ENCODE data around the gene FBXW7.

FBXW7 gene

DNA sequence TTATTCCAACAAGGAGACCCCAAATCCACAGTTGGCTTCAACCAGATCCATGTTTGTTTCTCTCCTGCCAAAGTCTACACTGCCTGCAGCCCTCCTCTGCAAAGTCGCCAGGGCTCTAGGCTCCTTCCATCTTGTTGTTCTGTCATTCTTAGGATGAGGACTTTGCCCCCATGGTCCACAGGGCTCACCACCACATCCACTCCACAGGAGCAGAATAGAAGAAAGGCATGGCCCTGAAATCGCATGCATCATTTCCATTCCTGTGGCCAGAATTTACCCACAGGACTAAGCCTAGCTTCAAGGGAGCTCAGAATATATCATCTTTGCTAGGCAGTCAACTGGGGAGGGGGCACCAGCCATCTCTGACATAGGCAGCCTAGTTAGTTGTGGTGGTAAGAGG is 254.7 kb downstream of the FBXW7 start:
- DNase-seq = no peak

- no peak for DNase-seq
Measured at GRCh38 chr4:152279234-152279566, 256.7 kb downstream of the FBXW7 start.

DNA sequence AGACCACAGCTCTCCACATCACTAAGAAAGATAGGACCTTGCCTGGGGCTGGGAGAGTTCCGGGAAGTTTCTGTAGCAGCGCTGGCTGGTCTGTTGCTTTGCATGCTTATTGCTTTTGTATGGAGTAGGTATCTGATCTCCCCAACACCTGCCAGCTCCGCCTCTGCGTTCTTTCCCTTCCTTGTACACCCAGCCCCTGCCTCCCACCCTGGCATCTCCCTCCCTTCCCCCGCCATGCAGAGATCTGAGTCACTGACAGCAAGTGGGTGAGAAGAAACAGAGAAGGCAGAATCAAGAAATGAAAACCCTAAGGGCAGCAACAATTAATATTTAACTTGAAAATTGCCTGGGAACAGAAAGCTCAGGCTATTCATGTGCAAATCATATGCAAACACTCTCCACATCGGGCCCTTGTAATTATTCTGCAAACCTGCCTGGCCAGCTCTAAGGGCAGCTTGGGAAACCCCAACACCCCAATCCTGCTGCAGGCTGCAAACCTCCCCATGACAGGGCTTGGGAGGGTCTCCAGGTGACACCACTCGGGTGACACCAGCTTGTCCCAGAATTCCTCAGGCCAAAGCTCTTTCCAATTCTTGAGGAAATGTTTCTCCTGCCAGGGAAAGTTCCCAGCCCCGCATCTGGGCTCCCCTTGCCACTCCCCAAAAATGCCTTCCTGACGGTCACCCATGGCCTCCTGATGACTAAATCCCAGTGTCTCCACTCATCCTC is 257.2 kb downstream of the FBXW7 start:
- DNase-seq = no peak

DNA sequence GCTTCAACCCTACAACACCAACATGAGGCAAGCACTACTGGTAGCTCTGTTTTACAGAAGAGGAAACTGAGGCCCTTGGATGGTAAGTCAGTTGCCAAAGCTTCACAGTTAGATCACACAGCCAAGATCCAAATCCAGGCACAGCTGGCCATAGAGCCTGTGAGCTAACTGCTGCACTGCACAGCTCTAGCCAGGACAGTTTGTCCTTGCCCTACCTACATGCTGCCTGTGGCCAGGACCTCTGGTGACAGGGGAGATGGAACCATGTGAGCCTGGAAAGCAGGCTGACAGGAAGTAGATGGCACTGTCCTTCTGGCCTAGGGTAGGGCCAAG is 257.8 kb downstream of the FBXW7 start:
- no peak for DNase-seq

DNA sequence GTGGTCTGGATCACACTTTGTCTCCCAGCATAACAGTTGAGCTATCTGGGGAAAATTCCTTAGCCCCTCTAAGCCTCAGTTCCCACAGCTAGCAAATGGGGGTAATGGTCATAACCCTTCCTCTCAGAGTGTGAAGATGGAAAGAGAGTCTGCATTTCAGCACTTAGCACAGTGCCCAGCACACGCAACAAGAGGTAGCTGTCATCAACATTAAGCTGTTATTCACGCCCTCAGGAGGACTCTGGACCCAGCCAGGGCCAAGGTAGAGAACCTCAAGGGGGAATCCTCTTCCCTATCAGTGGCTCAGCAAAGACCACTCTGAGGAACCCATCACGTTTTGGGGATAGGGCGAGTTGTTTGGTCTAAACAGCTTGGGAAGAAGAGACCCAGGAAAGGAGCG is 258.6 kb downstream of the FBXW7 start:
- no peak for DNase-seq

DNA sequence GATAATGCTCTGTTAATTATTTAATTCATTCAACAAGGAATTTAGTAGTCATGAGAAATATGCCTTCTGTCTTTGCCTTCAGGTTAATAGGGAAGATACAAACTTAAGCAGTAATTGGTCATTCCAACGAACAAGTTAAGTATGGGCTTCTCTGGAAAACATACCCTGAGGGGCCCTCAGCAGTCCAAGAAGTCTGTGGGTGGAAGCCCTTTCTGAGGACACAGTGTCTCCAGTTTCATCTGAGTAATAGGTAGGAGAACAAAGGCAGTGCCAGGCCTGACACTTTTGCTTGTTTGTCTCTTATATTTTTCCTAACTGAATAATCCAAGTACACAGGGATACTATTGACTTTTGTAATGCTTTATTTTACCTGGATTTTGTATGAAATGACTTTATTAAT is 262.5 kb downstream of the FBXW7 start:
- no peak for DNase-seq
